ENCODE data around the gene ATP6V1B1.

DNA sequence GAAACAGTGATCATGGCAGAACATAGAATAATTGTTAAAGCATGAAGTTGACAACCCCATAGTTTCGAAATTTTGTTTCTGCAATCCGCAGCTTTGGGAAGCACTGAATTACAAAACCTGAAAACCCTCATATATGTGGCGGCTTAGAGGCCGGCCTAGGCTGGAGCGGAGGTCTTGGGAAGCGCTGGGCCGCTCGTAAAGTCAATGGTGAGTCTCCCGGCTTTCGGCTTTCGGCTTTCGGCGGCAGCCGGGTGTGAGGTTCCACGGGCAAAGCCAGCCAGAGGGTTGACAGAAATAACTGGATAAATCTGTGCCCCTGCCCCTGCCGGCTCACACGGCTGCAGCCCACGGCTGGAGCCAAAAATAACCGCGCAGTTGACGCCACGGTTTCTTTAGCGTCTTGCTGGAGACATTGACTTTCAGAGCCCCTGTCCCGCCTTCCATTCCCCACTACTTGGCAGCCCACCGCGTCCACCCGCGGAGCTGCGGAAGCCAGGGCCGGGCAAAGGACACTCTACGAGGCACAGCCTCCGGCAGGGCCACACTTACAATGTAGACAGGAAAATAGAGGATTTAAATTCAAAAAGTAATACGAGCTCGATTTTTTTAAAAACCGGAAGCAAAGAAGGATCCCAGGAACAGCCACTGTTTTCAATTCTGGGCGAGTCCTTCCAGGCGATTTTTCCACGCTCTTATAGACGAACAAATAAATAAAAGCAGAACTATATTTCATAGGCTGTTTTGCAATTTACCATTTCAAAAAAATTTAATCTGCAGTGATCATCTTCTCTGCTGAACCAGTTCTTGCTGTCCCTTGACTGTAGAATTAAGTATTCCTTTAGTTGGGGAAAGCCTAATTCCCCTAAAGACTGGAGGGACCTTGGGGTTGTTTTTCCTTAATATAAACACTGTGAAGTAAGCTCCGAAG lies 28.3 kb upstream of the ATP6V1B1 start:
- TF ChIP-seq POLR2A (IDR thresholded peaks at IDR 0.05): no peak
- TF ChIP-seq, protein P1, sequence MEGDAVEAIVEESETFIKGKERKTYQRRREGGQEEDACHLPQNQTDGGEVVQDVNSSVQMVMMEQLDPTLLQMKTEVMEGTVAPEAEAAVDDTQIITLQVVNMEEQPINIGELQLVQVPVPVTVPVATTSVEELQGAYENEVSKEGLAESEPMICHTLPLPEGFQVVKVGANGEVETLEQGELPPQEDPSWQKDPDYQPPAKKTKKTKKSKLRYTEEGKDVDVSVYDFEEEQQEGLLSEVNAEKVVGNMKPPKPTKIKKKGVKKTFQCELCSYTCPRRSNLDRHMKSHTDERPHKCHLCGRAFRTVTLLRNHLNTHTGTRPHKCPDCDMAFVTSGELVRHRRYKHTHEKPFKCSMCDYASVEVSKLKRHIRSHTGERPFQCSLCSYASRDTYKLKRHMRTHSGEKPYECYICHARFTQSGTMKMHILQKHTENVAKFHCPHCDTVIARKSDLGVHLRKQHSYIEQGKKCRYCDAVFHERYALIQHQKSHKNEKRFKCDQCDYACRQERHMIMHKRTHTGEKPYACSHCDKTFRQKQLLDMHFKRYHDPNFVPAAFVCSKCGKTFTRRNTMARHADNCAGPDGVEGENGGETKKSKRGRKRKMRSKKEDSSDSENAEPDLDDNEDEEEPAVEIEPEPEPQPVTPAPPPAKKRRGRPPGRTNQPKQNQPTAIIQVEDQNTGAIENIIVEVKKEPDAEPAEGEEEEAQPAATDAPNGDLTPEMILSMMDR (IDR thresholded peaks at IDR 0.05): no peak

Measured in tibial nerve (tissue), 3 donors.